CD4-positive, alpha-beta T cell treated with Interleukin-15 for 4 hours (primary cell): ENCODE results near the gene AMBRA1.

Experiments used
- DNase-seq: peaks from one replicate; pipeline ENCODE4 v3.0.0-alpha.2; 2020; ENCODE audit warnings: low spot score

AMBRA1 gene

GRCh38 chr11:46593550-46594373, at the start of gene AMBRA1:
TSS of gene AMBRA1 (minus strand) at chr11:46594023. CDS start at chr11:46548380, 45,643 bp downstream.
- peak; percentile 82 for DNase-seq

- DNase-seq, result no peak
These were observed 49.7 kb upstream of the AMBRA1 start for GRCh38 chr11:46643531-46643930.

GRCh38 chr11:46642627-46643335, 49.0 kb upstream of the AMBRA1 start:
- DNase-seq, result no peak

GRCh38 chr11:46641639-46642038, 47.8 kb upstream of the AMBRA1 start:
- DNase-seq, result no peak

GRCh38 chr11:46640036-46640788, 46.4 kb upstream of the AMBRA1 start:
- DNase-seq, result no peak

- no peak for DNase-seq
These were observed 45.5 kb upstream of the AMBRA1 start for GRCh38 chr11:46639197-46639839.

- no peak for DNase-seq
These were observed 43.7 kb upstream of the AMBRA1 start for GRCh38 chr11:46637546-46637945.

GRCh38 chr11:46635557-46636139, 41.8 kb upstream of the AMBRA1 start:
- DNase-seq, result no peak

GRCh38 chr11:46633291-46634217, 39.7 kb upstream of the AMBRA1 start:
- DNase-seq, result no peak

GRCh38 chr11:46632502-46632901, 38.7 kb upstream of the AMBRA1 start:
- DNase-seq, result no peak

- DNase-seq, result no peak
These were observed 37.9 kb upstream of the AMBRA1 start for GRCh38 chr11:46631676-46632075.

GRCh38 chr11:46630237-46630636, 36.4 kb upstream of the AMBRA1 start:
- no peak for DNase-seq

GRCh38 chr11:46628961-46629360, 35.1 kb upstream of the AMBRA1 start:
- DNase-seq, result no peak

GRCh38 chr11:46625406-46625805, 31.6 kb upstream of the AMBRA1 start:
- no peak for DNase-seq

GRCh38 chr11:46618837-46619236, 25.0 kb upstream of the AMBRA1 start:
- DNase-seq, result no peak

- no peak for DNase-seq
These were observed 24.1 kb upstream of the AMBRA1 start for GRCh38 chr11:46617972-46618314.

GRCh38 chr11:46617134-46617971, 23.5 kb upstream of the AMBRA1 start, which contains the start of the genes ATG13 and HARBI1:
TSS of gene ATG13 (plus strand) at chr11:46617553. CDS start at chr11:46644292, 26,739 bp downstream.
TSS of gene HARBI1 (minus strand) at chr11:46617227. CDS start at chr11:46616237, 990 bp downstream.
- DNase-seq, result peak; percentile 91

- DNase-seq, result no peak
These were observed 22.8 kb upstream of the AMBRA1 start for GRCh38 chr11:46616551-46617133.

GRCh38 chr11:46615756-46616155, 21.9 kb upstream of the AMBRA1 start:
- no peak for DNase-seq
